ENCODE data around the gene ABCC4. TPM values are rescaled to one million over a fixed set of nuclear protein-coding genes. Genes with fewer than 3 reads are reported as not detected.
A peak's percentile ranks its signal among the peaks of the same experiment; 100 is the strongest.

The ABCC4 gene
- total and polyA plus RNA-seq, 2 of the 13 experiments (the other 11 are each of a cell fraction or from before 2014, with no cell fraction given) = 4.2 to 11.3 TPM

- TF ChIP-seq NCOR1 (IDR thresholded peaks at IDR 0.05; ENCODE audit: borderline replicate concordance, low read length) = no peak
Measured at GRCh38 chr13:95222733-95223018, 78.6 kb downstream of the ABCC4 start (continued).

GRCh38 chr13:95221971-95222732 lies 79.1 kb downstream of the ABCC4 start:
- TF ChIP-seq ZNF576 (CRISPR knock-in tag; IDR thresholded peaks at IDR 0.05) (no peak), ZUFSP (CRISPR knock-in tag; IDR thresholded peaks at IDR 0.05; ENCODE audit: borderline replicate concordance) (no peak), SOX13 (IDR thresholded peaks at IDR 0.05) (no peak), SOX13 (CRISPR knock-in tag; conservative IDR thresholded peaks at IDR 0.05 in 1 of 2, IDR thresholded peaks at IDR 0.05 in 1 of 2) (no peak), MIXL1 (CRISPR knock-in tag; IDR thresholded peaks at IDR 0.05) (no peak), ZNF292 (CRISPR knock-in tag; IDR thresholded peaks at IDR 0.05; ENCODE audit: borderline replicate concordance, low read depth) (no peak)
- Histone ChIP-seq H3K4me3 (replicated peaks in 1 of 3; ENCODE audit: insufficient read depth in 1 of 3, low read depth in 2 of 3, low read length in 3 of 3) (no peak overlapping the region), H2AFZ (ENCODE audit: low read length) (no peak overlapping the region), H3K79me2 (ENCODE audit: insufficient read depth, low read length) (no peaks in the 10 kb centered on the region), H4K20me1 (ENCODE audit: insufficient read depth, low read length) (no peaks in the 10 kb centered on the region), H3K27me3 (ENCODE audit: control insufficient read depth in 1 of 2, insufficient read depth in 2 of 2, low read length in 2 of 2) (no peaks in the 10 kb centered on the region), H3K36me3 (replicated peaks in 1 of 2; ENCODE audit: control insufficient read depth in 1 of 2, insufficient read depth in 2 of 2, low read length in 2 of 2) (no peaks in the 10 kb centered on the region; a peak in 1 of 5 replicates), H3K27ac (ENCODE audit: extremely low read length, insufficient read depth, low read length) (no peak overlapping the region), H3K9me3 (ENCODE audit: low read length) (no peaks in the 10 kb centered on the region), H3K4me1 (ENCODE audit: insufficient read depth, low read length) (no peaks in the 10 kb centered on the region), H3K4me2 (ENCODE audit: low read depth, low read length) (no peak overlapping the region), H3K9ac (ENCODE audit: insufficient read depth, low read depth, low read length) (no peak overlapping the region)
- intact Hi-C loops (cut with micrococcal nuclease; ENCODE audit: unreplicated experiment) (no loop called here), in situ Hi-C loops (cut with HindIII; ENCODE audit: extremely low pct_ligation_motif_present, low pct_unique_long_range_greater_than_20kb) (no loop called here)
- WGBS (ENCODE audit: low lambda C conversion rate) = 85% methylated on average over 7 of the region's 8 CpGs
- ChIA-PET POLR2A (no interaction called here), CTCF (ENCODE audit: low intra/inter-chr PET ratio, low total read pairs) (no interaction called here)
- no peak for FAIRE-seq
- peak; percentile 24 for ATAC-seq
- DNase-seq (ENCODE audit: low spot score) = no peak
- no TSS peak for BruUV-seq (replicated peaks)

All from HepG2 (cell line).